IPS DF 6.9 (cell line): ENCODE measurements around the gene CDHR5.
A peak's percentile ranks its signal among the peaks of the same experiment; 100 is the strongest.

Source experiments
- DNase-seq: peaks from one replicate; pipeline ENCODE4 v3.0.0-alpha.2; 2013; ENCODE audit warnings: low read depth, low spot score
- H3K27ac ChIP-seq: one replicate; pipeline ENCODE4 v1.5.1; 2013; ENCODE audit warnings: low read length, control low read depth
- H3K27me3 ChIP-seq: 2 replicates; pipeline ENCODE4 v1.6.1; 2013; ENCODE audit warnings: mild to moderate bottlenecking, low read length; ENCODE audit not compliant: control insufficient read depth, insufficient read depth
- H3K36me3 ChIP-seq: 2 replicates; pipeline ENCODE4 v1.6.1; 2013; ENCODE audit warnings: low read length; ENCODE audit not compliant: control insufficient read depth, insufficient read depth
- H3K4me1 ChIP-seq: 2 replicates; pipeline ENCODE4 v1.6.1; 2013; ENCODE audit warnings: low read length; ENCODE audit not compliant: control insufficient read depth, insufficient read depth
- H3K4me3 ChIP-seq: 2 replicates; pipeline ENCODE4 v1.5.1; 2013; ENCODE audit warnings: mild to moderate bottlenecking, low read length
- H3K9me3 ChIP-seq: 2 replicates; pipeline ENCODE4 v1.6.1; 2013; ENCODE audit warnings: low read length, inconsistent platforms; ENCODE audit not compliant: control insufficient read depth, insufficient read depth
- WGBS: extraction: QIAGEN DNeasy Blood & Tissue Kit; methylation state at CpG from one replicate; pipeline ENCODE4 v1.1.7; 2013; ENCODE audit warnings: mixed read lengths, missing lambda C conversion rate; ENCODE audit not compliant: insufficient read length, insufficient coverage; 5-methylcytosine and 5-hydroxymethylcytosine counted together

Gene CDHR5

GRCh38 chr11:586376-587316 is 38.1 kb downstream of the CDHR5 start:
- no peaks in the 10 kb centered on the region for H3K4me1 ChIP-seq
- peaks cover 33% of the 10 kb centered on the region for H3K36me3 ChIP-seq
- no peak overlapping the region for H3K4me3 ChIP-seq
- no peaks in the 10 kb centered on the region for H3K9me3 ChIP-seq
- WGBS: no CpG with 5 or more reads among the region's 32 CpGs
- H3K27me3 ChIP-seq: no peaks in the 10 kb centered on the region
- DNase-seq: no peak
- H3K27ac ChIP-seq: no peak overlapping the region

DNA sequence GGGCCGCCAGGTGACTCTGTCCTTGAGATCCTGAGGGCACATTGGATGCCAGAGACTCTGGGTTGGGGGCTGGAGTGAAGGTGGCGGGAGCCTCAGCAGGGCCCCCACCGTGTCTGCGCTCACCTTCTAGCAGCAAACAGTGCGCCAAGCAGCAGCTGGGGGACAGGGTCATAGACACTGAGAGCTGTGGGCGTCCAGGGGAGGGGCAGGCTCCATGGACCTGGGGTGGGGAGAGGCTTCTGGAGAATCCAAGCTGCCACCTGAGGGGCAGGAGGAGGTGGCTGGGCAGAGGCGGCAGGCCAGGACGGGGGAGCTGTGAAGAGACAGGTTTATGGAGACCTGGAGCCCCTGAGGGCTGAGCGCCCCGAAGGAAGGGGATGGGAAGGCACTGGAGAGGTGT is 40.5 kb downstream of the CDHR5 start:
- peaks cover 25% of the 10 kb centered on the region for H3K36me3 ChIP-seq
- DNase-seq: no peak
- no peaks in the 10 kb centered on the region; the same call in 1 of the 2 replicates for H3K4me1 ChIP-seq
- H3K4me3 ChIP-seq: no peak overlapping the region
- no peaks in the 10 kb centered on the region for H3K9me3 ChIP-seq
- WGBS: no CpG with 5 or more reads among the region's 10 CpGs
- H3K27me3 ChIP-seq: no peaks in the 10 kb centered on the region
- H3K27ac ChIP-seq: no peak overlapping the region

DNA sequence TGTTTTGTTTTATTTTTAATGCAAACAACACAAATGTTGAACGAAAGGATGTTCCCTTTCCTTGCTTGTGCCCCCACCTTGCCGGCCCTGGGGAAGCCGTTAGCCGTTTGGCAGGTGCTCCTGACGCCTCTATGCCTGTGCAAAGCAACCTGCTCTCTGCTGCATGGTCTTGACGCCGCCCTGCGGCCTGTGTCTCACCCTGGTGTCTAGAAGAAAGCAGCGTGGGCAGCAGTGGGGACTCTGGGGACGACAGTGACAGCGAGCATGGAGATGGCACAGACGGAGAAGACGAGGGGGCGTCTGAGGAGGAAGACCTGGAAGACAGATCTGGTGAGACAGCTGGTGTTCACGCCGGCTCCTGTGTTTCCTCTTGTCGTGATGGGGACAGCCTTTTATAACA is 43.0 kb downstream of the CDHR5 start:
- no peaks in the 10 kb centered on the region for H3K27me3 ChIP-seq
- H3K9me3 ChIP-seq: no peaks in the 10 kb centered on the region
- no peak for DNase-seq
- H3K27ac ChIP-seq: no peak overlapping the region
- WGBS: 100% methylated on average over 1 of the region's 17 CpGs
- H3K36me3 ChIP-seq: peaks cover 16% of the 10 kb centered on the region
- no peak overlapping the region for H3K4me3 ChIP-seq
- H3K4me1 ChIP-seq: peaks cover 2% of the 10 kb centered on the region

- WGBS: 100% methylated on average over 1 of the region's 14 CpGs
- peaks cover 2% of the 10 kb centered on the region for H3K4me1 ChIP-seq
- peaks cover 12% of the 10 kb centered on the region for H3K36me3 ChIP-seq
- DNase-seq: no peak
- no peaks in the 10 kb centered on the region for H3K27me3 ChIP-seq
- no peak overlapping the region for H3K4me3 ChIP-seq
- no peaks in the 10 kb centered on the region for H3K9me3 ChIP-seq
- H3K27ac ChIP-seq: no peak overlapping the region
Observed at GRCh38 chr11:581342-581741, 43.4 kb downstream of the CDHR5 start.

GRCh38 chr11:579830-580601 is 44.7 kb downstream of the CDHR5 start:
- DNase-seq: no peak
- WGBS: no CpG with 5 or more reads among the region's 20 CpGs
- H3K9me3 ChIP-seq: no peaks in the 10 kb centered on the region
- H3K4me1 ChIP-seq: peaks cover 3% of the 10 kb centered on the region
- H3K27me3 ChIP-seq: peaks cover under 1% of the 10 kb centered on the region; the same call in 1 of the 2 replicates
- peaks cover 11% of the 10 kb centered on the region for H3K36me3 ChIP-seq
- no peak overlapping the region for H3K27ac ChIP-seq
- no peak overlapping the region for H3K4me3 ChIP-seq

DNA sequence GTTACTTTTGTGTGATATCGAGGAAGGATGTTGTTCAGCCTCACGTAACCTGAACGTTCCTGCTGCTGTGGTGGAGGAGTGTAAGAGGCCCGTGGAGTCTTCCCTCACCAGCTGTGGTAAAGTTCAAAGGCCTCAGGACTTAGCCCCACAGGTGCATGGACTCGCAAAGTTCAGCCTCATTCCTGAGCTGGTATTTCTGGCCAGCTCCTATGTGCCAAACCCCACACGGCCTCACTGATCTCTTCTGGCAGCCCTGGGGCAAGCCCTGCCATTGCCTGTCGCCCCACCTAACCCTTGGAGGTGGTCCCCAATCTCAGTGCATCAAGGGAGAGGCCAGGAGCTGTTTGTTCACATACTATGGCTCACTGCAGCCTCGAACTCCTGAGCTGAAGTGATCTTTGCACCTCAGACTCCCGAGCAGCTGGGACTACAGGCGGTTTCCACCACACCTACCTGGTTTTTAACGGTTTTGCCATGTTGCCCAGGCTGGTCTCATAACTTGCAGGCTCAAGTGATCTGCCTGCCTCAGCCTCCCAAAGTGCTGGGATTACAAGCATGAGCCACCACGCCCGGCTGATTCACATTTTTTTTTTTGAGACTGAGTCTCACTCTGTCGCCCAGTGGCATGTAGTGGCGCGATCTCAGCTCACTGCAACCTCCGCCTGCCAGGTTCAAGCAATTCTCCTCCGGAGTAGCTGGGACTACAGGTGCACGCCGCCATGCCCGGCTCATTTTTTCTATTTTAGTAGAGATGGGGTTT is 46.3 kb downstream of the CDHR5 start:
- WGBS: no CpG with 5 or more reads among the region's 21 CpGs
- DNase-seq: no peak
- H3K27ac ChIP-seq: no peak overlapping the region
- H3K9me3 ChIP-seq: no peaks in the 10 kb centered on the region
- peaks cover 5% of the 10 kb centered on the region; the same call in 1 of the 2 replicates for H3K27me3 ChIP-seq
- H3K36me3 ChIP-seq: 0 out of 2 replicates have a peak, but pooled peaks cover 4% of the 10 kb centered on the region
- no peak overlapping the region for H3K4me3 ChIP-seq
- H3K4me1 ChIP-seq: peaks cover 5% of the 10 kb centered on the region

GRCh38 chr11:577611-577894 is 47.2 kb downstream of the CDHR5 start:
- Histone ChIP-seq H3K9me3 (no peaks in the 10 kb centered on the region), H3K4me1 (peaks cover 7% of the 10 kb centered on the region), H3K36me3 (0 out of 2 replicates have a peak, but pooled peaks cover 3% of the 10 kb centered on the region), H3K27ac (no peak overlapping the region), H3K27me3 (peaks cover 5% of the 10 kb centered on the region; the same call in 1 of the 2 replicates), H3K4me3 (peak overlapping the region; percentile 100; the same call in 1 of the 2 replicates)
- no peak for DNase-seq
- WGBS: no CpG with 5 or more reads among the region's 6 CpGs

GRCh38 chr11:576811-577610 is 47.7 kb downstream of the CDHR5 start:
- DNase-seq: no peak
- H3K9me3 ChIP-seq: no peaks in the 10 kb centered on the region
- peak overlapping the region; percentile 100 for H3K4me3 ChIP-seq
- peaks cover 7% of the 10 kb centered on the region for H3K4me1 ChIP-seq
- no peak overlapping the region for H3K27ac ChIP-seq
- H3K36me3 ChIP-seq: 0 out of 2 replicates have a peak, but pooled peaks cover 3% of the 10 kb centered on the region
- H3K27me3 ChIP-seq: peaks cover 5% of the 10 kb centered on the region; the same call in 1 of the 2 replicates
- WGBS: no CpG with 5 or more reads among the region's 48 CpGs

- Histone ChIP-seq H3K4me3 (peak within 1 kb of the TSS; percentile 100), H3K27me3 (peaks cover 5% of the 10 kb centered on the region; the same call in 1 of the 2 replicates), H3K36me3 (no peaks in the 10 kb centered on the region), H3K4me1 (peaks cover 12% of the 10 kb centered on the region), H3K9me3 (no peaks in the 10 kb centered on the region), H3K27ac (no peak within 1 kb of the TSS)
- no CpG with 5 or more reads among the region's 99 CpGs for WGBS
- DNase-seq: no peak
Observed at GRCh38 chr11:575996-576768, 48.6 kb downstream of the CDHR5 start, which contains the start of gene PHRF1. Gene PHRF1, plus strand, starts transcription at chr11:576470. Its CDS starts 5,043 bp downstream, at chr11:581513.
